GM23338 (cell line): ENCODE results near the gene AKAP13. TPM values are rescaled to one million over a fixed set of nuclear protein-coding genes. Genes with fewer than 3 reads are reported as not detected.
"Not testable (repeated sequence)": the region's sequence is repeated elsewhere in the genome, so short reads cannot be mapped to it uniquely, and the experiment has no call there.

Source experiments
- ATAC-seq: fragments of 200-7000 bp; cut with Tn5 transposase; 3 replicates; pipeline ENCODE4 v1.9.1; 2020
- DNase-seq: peaks from one replicate; pipeline ENCODE4 v3.0.0-alpha.2; 2015; ENCODE audit warnings: low spot score
- H2AFZ ChIP-seq: fragments of 200-600 bp; sonication (generic); 2 replicates; pipeline ENCODE4 v1.8.0; 2016; ENCODE audit warnings: antibody characterized with exemption, mild to moderate bottlenecking, moderate library complexity
- H3F3A ChIP-seq: fragments of 200-600 bp; sonication (generic); replicated peaks from 2 replicates; pipeline ENCODE4 v1.8.0; 2017; ENCODE audit warnings: antibody characterized with exemption, mixed run types, low read depth
- H3K27ac ChIP-seq: fragments of 200-600 bp; sonication (generic); 2 replicates; pipeline ENCODE4 v1.6.1; 2016; ENCODE audit warnings: low read depth
- H3K27me3 ChIP-seq: fragments of 200-600 bp; sonication (generic); 2 replicates; pipeline ENCODE4 v1.8.0; 2016; ENCODE audit warnings: mild to moderate bottlenecking, mixed run types, moderate library complexity; ENCODE audit not compliant: insufficient read depth
- H3K36me3 ChIP-seq: fragments of 200-600 bp; sonication (generic); 2 replicates; pipeline ENCODE4 v1.8.0; 2016; ENCODE audit warnings: mild to moderate bottlenecking; ENCODE audit not compliant: insufficient read depth
- H3K4me1 ChIP-seq: fragments of 200-600 bp; sonication (generic); 2 replicates; pipeline ENCODE4 v1.8.0; 2016; ENCODE audit warnings: mild to moderate bottlenecking, moderate library complexity; ENCODE audit not compliant: insufficient read depth
- H3K4me2 ChIP-seq: fragments of 200-600 bp; sonication (generic); 2 replicates; pipeline ENCODE4 v1.7.1; 2017; ENCODE audit warnings: mixed run types
- H3K4me3 ChIP-seq: fragments of 200-600 bp; sonication (generic); 2 replicates; pipeline ENCODE4 v1.6.1; 2016; ENCODE audit warnings: mixed run types
- H3K79me2 ChIP-seq: fragments of 200-600 bp; sonication (generic); replicated peaks from 2 replicates; pipeline ENCODE4 v1.8.0; 2017; ENCODE audit warnings: mild to moderate bottlenecking; ENCODE audit not compliant: insufficient read depth
- H3K9me2 ChIP-seq: fragments of 200-600 bp; sonication (generic); 2 replicates; pipeline ENCODE4 v1.8.0; 2017; ENCODE audit not compliant: insufficient read depth
- H4K20me1 ChIP-seq: fragments of 200-600 bp; sonication (generic); replicated peaks from 2 replicates; pipeline ENCODE4 v1.8.0; 2017; ENCODE audit warnings: mild to moderate bottlenecking; ENCODE audit not compliant: insufficient read depth
- H3K27ac Mint-ChIP-seq: 2 replicates; pipeline ENCODE4 v1.8.0; 2020; ENCODE audit warnings: inconsistent platforms, mild to moderate bottlenecking, moderate library complexity, mixed read lengths
- H3K27me3 Mint-ChIP-seq: 3 replicates; pipeline ENCODE4 v1.8.0; 2022; ENCODE audit warnings: low read depth, mild to moderate bottlenecking, moderate library complexity, mixed read lengths, inconsistent platforms; ENCODE audit not compliant: insufficient read depth, poor library complexity
- H3K36me3 Mint-ChIP-seq: 3 replicates; pipeline ENCODE4 v1.8.0; 2021; ENCODE audit warnings: low read depth, mild to moderate bottlenecking, inconsistent platforms, moderate library complexity, mixed read lengths
- H3K4me1 Mint-ChIP-seq: 3 replicates; pipeline ENCODE4 v1.8.0; 2020; ENCODE audit warnings: mild to moderate bottlenecking, inconsistent platforms, mixed read lengths
- H3K4me3 Mint-ChIP-seq: 3 replicates; pipeline ENCODE4 v1.8.0; 2021; ENCODE audit warnings: moderate library complexity, mild to moderate bottlenecking, inconsistent platforms, mixed read lengths
- H3K9me3 Mint-ChIP-seq: 3 replicates; pipeline ENCODE4 v1.8.0; 2020; ENCODE audit warnings: moderate library complexity, mild to moderate bottlenecking, inconsistent platforms, mixed read lengths
- CREB1 ChIP-seq: fragments of 250-450 bp; sonication (Bioruptor Pico); IDR thresholded peaks from 2 replicates; pipeline ENCODE4 v1.5.0; 2020; ENCODE audit warnings: low read depth, mild to moderate bottlenecking, moderate library complexity
- JUNB ChIP-seq: IDR thresholded peaks from one replicate; pipeline ENCODE4 v1.6.1; 2016; ENCODE audit warnings: antibody characterized with exemption; ENCODE audit not compliant: unreplicated experiment
- NANOG ChIP-seq: IDR thresholded peaks from 2 replicates; pipeline ENCODE4 v1.6.1; 2016; ENCODE audit warnings: antibody characterized with exemption, borderline replicate concordance
- POLR2AphosphoS5 ChIP-seq: IDR thresholded peaks from 2 replicates; pipeline ENCODE4 v1.6.1; 2016; ENCODE audit warnings: antibody characterized with exemption, low read depth
- REST ChIP-seq: IDR thresholded peaks from one replicate; pipeline ENCODE4 v1.6.1; 2018; ENCODE audit warnings: antibody characterized with exemption; ENCODE audit not compliant: unreplicated experiment
- STAT1 ChIP-seq: IDR thresholded peaks from one replicate; pipeline ENCODE4 v1.6.1; 2016; ENCODE audit warnings: antibody characterized with exemption; ENCODE audit not compliant: unreplicated experiment
- ZNF114 ChIP-seq: fragments of 250-450 bp; sonication (Bioruptor Pico); IDR thresholded peaks from 2 replicates; pipeline ENCODE4 v1.5.0; 2020; ENCODE audit warnings: mild to moderate bottlenecking, moderate library complexity
- polyA plus RNA-seq: library from polyadenylated mRNA; unstranded; fragments of >200 nt; fragmentation: Nextera tagmentation; extraction: Ambion mirVana; gene quantifications from 2 replicates; pipeline ENCODE4 v1.2.1, GENCODE V29; 2016
- total RNA-seq: library from RNA; depleted of rRNA; stranded (reverse); fragments of >200 nt; shearing (Covaris generic); gene quantifications from 2 replicates; pipeline ENCODE4 v1.2.3, GENCODE V29; 2014

Gene AKAP13
- total and polyA plus RNA-seq, 2 experiments from 2014 or later = 46.2 to 60.7 TPM

- Mint-ChIP-seq H3K27ac (no peak overlapping the region), H3K27me3 (no peaks in the 10 kb centered on the region), H3K4me1 (peaks cover 16% of the 10 kb centered on the region), H3K4me3 (no peak overlapping the region), H3K9me3 (no peaks in the 10 kb centered on the region), H3K36me3 (peaks cover 10% of the 10 kb centered on the region)
- Histone ChIP-seq H2AFZ (no peak overlapping the region), H3K27ac (no peak overlapping the region), H3K4me2 (no peak overlapping the region), H3K36me3 (no peaks in the 10 kb centered on the region), H3K4me1 (peaks cover 14% of the 10 kb centered on the region), H3K4me3 (no peak overlapping the region), H3K27me3 (no peaks in the 10 kb centered on the region), H3F3A (no peaks in the 10 kb centered on the region), H3K79me2 (peaks cover 5% of the 10 kb centered on the region; the same call in 1 of the 2 replicates), H4K20me1 (no peaks in the 10 kb centered on the region; the same call in 1 of the 2 replicates), H3K9me2 (no peaks in the 10 kb centered on the region)
- no peak for ATAC-seq
- DNase-seq = no peak
- TF ChIP-seq NANOG (no peak), REST (no peak), CREB1 (CRISPR knock-in tag) (no peak), STAT1 (no peak)
Observed at GRCh38 chr15:85534031-85534430, 153.6 kb downstream of the AKAP13 start.

- peaks cover 10% of the 10 kb centered on the region for H3K36me3 Mint-ChIP-seq
- not testable (repeated sequence) for H3F3A ChIP-seq, H2AFZ ChIP-seq, H3K4me3 ChIP-seq, DNase-seq, H4K20me1 ChIP-seq, H3K4me1 ChIP-seq, H3K36me3 ChIP-seq, H3K27ac ChIP-seq, H3K4me3 Mint-ChIP-seq, H3K79me2 ChIP-seq, H3K27me3 ChIP-seq, H3K27me3 Mint-ChIP-seq, H3K9me3 Mint-ChIP-seq, H3K4me1 Mint-ChIP-seq, H3K9me2 ChIP-seq, H3K4me2 ChIP-seq, H3K27ac Mint-ChIP-seq, ATAC-seq
Observed at GRCh38 chr15:85535533-85536330, 155.3 kb downstream of the AKAP13 start.

DNA sequence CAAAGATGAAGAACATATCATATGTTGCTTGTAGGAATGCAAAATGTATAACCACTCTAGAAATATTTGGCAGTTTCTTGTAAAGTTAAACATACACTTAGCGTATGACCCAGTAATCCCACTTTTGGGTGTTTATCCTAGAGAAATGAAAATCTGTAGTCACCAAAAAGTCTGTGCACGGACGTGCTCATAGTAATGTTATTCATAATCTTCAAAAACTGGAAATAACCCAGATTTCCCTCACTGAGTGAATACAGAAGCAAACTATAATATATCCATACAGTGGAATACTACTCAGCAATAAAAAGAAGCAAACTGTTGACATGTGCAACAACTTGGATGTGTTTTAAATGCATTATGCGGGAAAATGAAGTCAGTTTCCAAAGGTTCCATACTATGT lies 155.9 kb downstream of the AKAP13 start:
- Histone ChIP-seq H4K20me1 (no peaks in the 10 kb centered on the region), H3K79me2 (peaks cover 6% of the 10 kb centered on the region), H3K4me1 (no peaks in the 10 kb centered on the region; the same call in 1 of the 2 replicates), H3K4me3 (no peak overlapping the region), H3K4me2 (no peak overlapping the region), H3K27ac (no peak overlapping the region), H2AFZ (no peak overlapping the region), H3F3A (no peaks in the 10 kb centered on the region), H3K9me2 (no peaks in the 10 kb centered on the region), H3K27me3 (no peaks in the 10 kb centered on the region), H3K36me3 (no peaks in the 10 kb centered on the region)
- Mint-ChIP-seq H3K4me1 (no peaks in the 10 kb centered on the region; the same call in 2 of the 3 replicates), H3K27ac (no peak overlapping the region), H3K27me3 (no peaks in the 10 kb centered on the region), H3K9me3 (no peaks in the 10 kb centered on the region), H3K36me3 (peaks cover 10% of the 10 kb centered on the region), H3K4me3 (no peak overlapping the region)
- ATAC-seq = no peak
- TF ChIP-seq CREB1 (CRISPR knock-in tag) (no peak), JUNB (no peak), POLR2AphosphoS5 (no peak), ZNF114 (CRISPR knock-in tag) (no peak), REST (no peak)
- DNase-seq = no peak
